Measurements from ENCODE around the gene HS6ST1.

Gene HS6ST1

GRCh38 chr2:128348701-128349100 lies 30.0 kb upstream of the HS6ST1 start:
- DNase-seq = no peak

GRCh38 chr2:128347701-128348539 lies 29.3 kb upstream of the HS6ST1 start:
- DNase-seq = peak in 50 of 58 donors; percentile 24 to 90 (median 68)

DNA sequence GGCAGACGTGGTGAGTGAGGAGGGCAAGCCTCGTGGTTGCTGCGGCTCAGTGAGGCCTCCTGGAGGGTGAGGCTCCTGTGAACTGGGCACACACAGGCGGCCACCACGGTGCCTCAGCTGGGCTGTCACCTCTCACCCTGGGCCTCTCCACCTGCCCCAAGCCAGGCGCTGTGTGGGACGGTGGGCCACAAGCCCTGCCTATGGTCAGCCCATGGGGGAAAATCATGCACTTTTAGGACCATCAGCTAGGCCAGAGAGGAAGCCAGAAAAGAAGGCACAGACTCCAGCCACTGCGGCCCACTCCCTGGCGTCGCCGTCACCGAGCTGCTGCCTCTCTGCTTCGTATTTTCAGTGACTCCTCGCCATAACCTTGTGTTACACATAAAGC lies 28.5 kb upstream of the HS6ST1 start:
- DNase-seq = no peak

GRCh38 chr2:128346291-128347170 lies 27.9 kb upstream of the HS6ST1 start:
- no peak for DNase-seq

DNA sequence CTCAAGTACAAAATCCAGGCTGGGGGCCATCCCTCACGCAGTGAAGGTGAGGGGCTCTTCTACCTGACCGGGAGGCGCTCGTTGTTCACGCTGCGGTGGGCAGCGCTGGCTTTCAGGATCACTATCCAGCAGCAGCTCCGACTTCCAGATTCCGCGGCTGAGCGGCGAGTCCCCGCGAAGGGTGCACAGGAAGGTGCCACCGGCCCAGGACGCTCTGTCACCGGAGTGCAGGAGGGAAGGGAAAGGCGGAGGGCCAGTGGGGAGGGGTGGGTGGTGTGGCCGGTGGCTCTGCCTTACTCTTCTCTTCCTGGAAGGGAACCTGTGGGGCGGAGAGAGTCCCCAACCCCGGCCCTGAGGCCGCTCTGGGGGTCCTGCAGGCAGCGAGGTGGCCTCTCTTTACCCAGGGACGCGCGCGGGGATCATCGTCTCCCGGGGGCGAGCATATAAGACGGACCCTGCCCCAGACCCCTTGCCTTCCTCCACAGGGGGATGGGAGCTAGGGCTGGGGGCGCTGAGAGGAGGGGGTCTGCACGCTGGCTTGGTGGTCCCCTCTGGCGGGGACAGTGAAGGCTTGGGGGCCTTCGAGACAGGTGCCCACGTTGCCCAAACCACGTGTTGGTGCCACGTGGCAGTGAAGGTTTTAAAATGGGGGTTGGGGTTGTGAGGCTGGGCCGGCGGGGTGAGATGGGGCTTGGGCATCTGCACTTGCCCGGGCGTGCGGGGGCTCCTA lies 26.9 kb upstream of the HS6ST1 start:
- no peak for DNase-seq

DNA sequence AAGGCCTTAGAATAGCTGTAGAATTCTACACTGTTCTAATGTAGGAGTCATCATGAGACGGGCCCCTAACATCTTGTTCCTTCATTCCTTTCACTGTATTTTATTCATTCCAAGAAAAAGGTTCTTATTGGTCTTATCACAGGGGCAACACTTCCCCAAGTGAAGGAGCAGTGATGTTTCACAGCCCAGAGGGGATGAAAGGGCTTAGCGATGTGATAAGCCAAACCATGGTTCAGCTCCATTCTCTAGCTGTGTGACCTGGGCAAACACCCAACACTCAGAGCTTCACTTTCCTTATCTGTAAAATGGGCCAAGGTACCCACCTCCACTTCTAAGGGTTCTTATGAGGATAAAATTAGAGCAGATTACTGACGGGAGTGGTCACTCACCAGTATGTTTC lies 25.4 kb upstream of the HS6ST1 start:
- DNase-seq = no peak

DNA sequence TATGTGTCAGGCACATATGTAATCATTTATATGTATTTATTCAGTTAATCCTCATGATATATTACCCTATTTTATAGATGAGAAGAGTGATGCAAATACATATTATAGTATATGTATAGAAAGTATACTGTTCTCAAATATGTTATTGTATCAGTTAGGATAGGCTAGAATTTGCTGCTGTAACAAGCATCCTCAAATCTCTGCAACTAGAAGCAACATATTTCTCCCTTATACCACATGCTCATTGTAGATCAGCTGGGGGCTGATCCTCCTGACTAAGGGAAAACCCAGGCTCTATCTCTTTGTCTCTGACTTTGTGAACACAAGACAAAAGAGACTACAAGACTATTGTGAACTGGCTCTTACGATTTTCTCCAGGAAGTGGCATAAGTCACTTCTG lies 24.8 kb upstream of the HS6ST1 start:
- DNase-seq = no peak

DNA sequence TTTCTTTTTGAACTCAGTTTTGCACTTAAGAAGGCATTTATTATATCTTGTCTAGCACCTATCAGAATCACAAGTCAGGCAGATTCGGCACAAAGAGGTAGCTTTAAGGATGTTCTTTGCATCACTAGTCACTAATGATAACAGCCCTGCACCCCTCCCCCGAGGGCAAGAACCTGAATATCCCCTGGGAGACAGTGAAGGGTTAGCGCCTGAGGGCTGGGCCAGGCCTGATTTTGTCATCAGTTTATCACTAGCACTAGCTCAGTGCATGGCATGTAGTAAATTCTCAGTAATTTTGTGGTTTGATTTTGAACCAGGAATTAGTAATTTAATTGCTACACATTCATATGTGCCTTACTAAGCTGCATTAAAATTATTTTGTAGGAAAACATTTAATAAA lies 23.9 kb upstream of the HS6ST1 start:
- DNase-seq = no peak

GRCh38 chr2:128341621-128342020 lies 23.0 kb upstream of the HS6ST1 start:
- no peak for DNase-seq

DNA sequence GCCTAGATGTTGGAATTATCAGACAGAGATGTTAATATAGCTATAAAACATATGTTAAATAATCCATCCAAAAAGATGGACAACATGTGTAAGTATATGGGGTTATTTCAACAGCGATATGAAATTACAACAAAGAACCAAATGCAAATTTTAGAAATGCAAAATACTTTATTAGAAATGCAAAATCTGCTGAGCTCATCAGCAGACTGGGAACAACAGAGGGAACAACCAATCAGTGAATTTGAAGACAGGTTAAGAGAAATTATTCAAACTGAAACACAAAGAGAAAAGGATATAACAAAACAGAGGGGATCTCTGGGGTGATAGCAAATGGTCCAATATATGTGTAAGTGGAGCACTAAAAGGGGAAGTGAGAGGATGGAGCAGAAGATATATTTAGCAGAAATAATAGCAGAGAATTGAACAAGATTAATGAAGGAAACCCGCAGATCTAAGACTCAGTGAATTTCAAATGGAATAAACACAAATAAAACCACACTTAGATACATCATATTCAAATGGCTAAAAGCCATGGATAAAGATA lies 13.5 kb upstream of the HS6ST1 start:
- DNase-seq = no peak

DNA sequence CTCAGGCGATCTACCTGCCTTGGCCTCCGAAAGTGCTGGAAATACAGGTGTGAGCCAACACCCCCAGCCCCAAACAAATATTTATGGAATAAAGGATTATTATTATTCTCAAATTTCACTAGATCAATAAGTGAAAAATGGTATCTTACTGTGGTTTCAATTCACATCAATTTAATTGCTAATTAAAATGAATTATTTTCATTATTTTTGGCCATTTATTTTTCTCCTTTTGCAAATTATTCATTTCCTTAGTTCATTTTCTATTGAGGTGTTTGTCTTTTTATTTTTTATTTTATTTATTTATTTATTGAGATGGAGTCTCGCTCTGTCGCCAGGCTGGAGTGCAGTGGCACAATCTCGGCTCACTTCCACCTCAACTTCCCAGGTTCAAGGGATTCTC lies 11.9 kb upstream of the HS6ST1 start:
- DNase-seq = no peak

- no peak for DNase-seq
Measured at GRCh38 chr2:128329607-128330006, 10.9 kb upstream of the HS6ST1 start.

GRCh38 chr2:128327180-128327964 lies 8.7 kb upstream of the HS6ST1 start:
- DNase-seq = no peak

- no peak for DNase-seq
Measured at GRCh38 chr2:128326346-128326745, 7.7 kb upstream of the HS6ST1 start.

DNA sequence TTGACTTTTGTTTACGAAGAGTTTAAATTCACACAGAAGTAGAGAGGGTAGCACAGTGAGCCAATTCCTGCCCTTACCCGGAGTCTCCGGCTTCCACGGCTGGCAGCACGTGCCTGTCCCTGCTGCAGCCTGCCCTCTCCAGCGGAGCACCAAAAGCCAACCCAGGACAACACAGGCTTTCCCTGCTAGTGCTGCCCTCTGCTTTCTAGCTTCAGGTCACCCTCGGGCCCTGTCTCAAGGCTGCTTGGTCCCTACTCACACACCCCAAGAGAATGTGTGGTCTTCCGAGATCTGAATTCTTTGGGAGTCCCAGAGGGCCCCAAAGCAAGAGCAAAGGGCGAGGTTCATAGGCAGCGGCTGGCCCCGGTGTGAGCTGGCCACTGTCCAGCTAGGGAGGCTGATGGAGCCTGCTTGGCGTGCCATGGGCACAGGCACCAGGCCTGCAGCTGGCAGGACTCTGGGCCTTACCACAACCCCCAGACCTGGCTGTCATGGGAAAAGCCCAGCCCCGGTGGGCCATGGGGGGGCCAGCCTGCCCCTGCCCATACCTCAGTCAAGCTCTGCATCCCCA lies 7.0 kb upstream of the HS6ST1 start:
- DNase-seq = no peak

DNA sequence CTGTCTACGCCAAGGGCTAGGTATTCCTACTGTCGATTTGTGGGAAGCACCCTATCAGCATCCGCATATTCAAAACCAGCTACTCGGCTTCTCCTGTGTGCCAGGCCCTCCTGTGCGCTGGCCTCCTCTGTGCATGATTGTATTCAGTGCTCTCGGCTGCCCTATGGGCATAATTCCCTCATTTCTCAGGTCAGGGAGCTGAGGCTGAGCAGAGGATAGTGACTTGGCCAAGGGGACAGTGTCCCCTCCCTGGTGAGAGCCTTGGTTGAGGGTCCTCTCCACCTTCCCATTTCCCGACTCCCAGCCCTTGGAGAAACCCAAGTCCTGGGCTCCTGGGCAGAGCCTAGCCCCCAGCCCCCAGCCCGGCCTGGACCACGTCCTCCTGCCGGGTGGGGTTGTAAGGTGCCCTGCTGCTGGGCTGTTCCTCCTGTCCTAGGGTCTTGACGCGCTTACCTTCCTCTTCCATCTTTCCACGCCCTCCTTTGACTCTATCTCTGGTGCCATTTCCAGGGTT lies 6.3 kb upstream of the HS6ST1 start:
- DNase-seq = no peak

DNA sequence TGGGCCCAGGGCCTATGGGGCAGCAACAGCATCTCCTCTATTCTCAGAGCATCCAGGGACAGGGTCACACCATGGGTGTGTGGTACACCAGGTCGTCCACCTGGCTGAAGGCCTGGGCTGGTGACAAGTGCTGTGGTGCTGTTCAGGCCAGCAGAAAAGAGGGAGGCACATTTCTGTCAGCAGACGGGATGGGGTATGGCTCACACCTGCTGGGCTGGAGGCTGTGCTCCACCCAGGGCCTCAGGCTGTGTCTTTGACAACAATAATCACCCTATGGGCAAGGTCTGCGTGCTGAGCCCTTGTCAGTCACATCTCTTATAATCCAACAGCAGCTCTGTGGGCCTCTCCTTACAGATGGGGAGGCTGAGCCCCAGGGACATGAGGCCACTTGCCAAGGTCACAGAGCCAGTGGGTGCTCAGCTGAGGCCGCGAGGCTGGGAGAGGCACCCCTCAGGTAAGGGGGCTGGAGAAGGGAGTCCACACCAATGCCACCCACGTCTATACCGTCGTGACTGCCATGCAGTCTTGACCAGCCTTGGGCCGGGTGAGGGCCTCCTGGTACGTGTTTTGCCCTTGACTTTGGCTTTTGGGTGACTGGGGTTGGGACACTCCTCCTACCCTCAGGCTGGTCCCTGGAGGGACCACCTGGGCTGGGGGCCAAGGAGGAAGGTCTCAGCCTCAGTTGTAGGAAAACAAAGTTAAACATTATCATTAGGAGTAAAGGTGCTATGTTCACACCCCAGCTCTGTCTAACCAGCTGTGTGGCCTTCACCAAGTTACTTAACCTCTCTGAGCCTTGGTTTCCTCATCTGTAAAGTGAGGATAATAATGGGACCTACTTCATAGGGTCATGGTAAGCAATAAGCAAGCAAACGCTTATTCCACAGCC lies 5.6 kb upstream of the HS6ST1 start:
- no peak for DNase-seq

GRCh38 chr2:128323555-128323931 lies 4.9 kb upstream of the HS6ST1 start:
- DNase-seq = no peak
